Adrenal gland (tissue), 5 donors: ENCODE measurements around the gene COL4A1.

Experiments used
- CTCF ChIP-seq, 6 experiments: fragments of 450-650 bp in 4 of 6; fragments of 200-600 bp in 2 of 6; sonication (generic) in 1 of 6; IDR thresholded peaks; 1 replicate in 5 of 6; 2 replicates in 1 of 6; pipeline versions ENCODE4 v1.5.1 to v1.8.0; 2016 to 2021; ENCODE audit warnings: antibody characterized with exemption in 6 of 6, mild to moderate bottlenecking in 2 of 6, moderate library complexity in 1 of 6
- POLR2A ChIP-seq, 2 donors: fragments of 450-650 bp; IDR thresholded peaks; one replicate each; pipeline ENCODE4 v1.6.1; 2017; ENCODE audit warnings: antibody characterized with exemption in 2 of 2, mild to moderate bottlenecking in 2 of 2, moderate library complexity in 1 of 2
- donor health status: DM: no; HTN: no; CAD: no.

- TF ChIP-seq CTCF (IDR thresholded peaks at IDR 0.05) (no peak), POLR2A (IDR thresholded peaks at IDR 0.05) (peak in 1 of 2 donors; percentile 62)
These were observed 180.5 kb downstream of the COL4A1 start for GRCh38 chr13:110126391-110126961.
